ENCODE data around the gene UBA52. TPM values are rescaled to one million over a fixed set of nuclear protein-coding genes. Genes with fewer than 3 reads are reported as not detected.

Gene UBA52
- total and polyA plus RNA-seq, 2 experiments from 2014 or later, result 627 to 1,301 TPM

DNA sequence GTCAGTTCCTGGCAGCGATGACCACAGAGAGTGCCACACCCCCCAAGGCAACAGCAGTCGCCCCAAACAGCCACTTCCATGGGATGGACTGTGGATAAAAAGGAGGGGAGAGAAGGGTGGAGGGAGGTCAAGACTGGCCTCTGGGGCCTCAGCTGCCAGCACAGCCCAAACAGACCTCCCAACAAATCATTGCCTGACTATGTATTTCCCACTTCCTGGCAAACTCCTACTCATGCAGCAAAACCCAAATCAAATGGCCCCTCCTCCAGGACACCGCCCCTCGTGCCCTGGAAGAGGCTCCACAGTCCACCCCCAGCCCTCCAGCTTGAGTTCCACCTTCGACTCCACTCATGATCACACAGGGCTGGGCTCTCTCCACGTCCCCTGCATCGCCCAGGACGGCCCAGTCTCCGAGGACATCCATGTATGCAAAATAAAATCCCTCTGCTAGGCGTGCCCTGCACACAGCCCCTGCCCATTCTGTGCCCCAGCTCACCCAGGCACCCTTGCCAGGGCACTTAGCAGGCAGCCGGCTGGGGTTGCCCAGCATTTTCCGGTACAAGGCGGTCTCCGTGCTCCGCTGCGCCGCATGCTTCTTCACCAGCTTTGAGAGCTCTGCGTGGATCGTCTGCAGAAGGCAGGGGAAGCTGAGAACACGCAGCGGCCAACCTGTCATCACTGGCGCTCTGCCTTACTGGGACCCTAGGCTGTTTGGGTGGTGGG is 39.3 kb upstream of the UBA52 start:
- Mint-ChIP-seq H3K4me1 (no peaks in the 10 kb centered on the region), H3K27ac (no peak overlapping the region), H3K27me3 (ENCODE audit: insufficient read depth, low read depth, poor library complexity) (peaks cover 2% of the 10 kb centered on the region), H3K9me3 (no peaks in the 10 kb centered on the region), H3K36me3 (ENCODE audit: low read depth) (peaks cover 43% of the 10 kb centered on the region), H3K4me3 (no peak overlapping the region)
- Histone ChIP-seq H3K4me3 (no peak overlapping the region), H3K27me3 (ENCODE audit: insufficient read depth) (no peaks in the 10 kb centered on the region), H3K4me2 (no peak overlapping the region), H3K36me3 (ENCODE audit: insufficient read depth) (peaks cover 3% of the 10 kb centered on the region; the same call in 1 of the 2 replicates), H4K20me1 (replicated peaks; ENCODE audit: insufficient read depth) (no peaks in the 10 kb centered on the region; the same call in 1 of the 2 replicates), H3K79me2 (replicated peaks; ENCODE audit: insufficient read depth) (no peaks in the 10 kb centered on the region), H3K9me2 (ENCODE audit: insufficient read depth) (no peaks in the 10 kb centered on the region), H3K27ac (ENCODE audit: low read depth) (no peak overlapping the region), H3K4me1 (ENCODE audit: insufficient read depth) (no peaks in the 10 kb centered on the region), H2AFZ (no peak overlapping the region), H3F3A (replicated peaks; ENCODE audit: low read depth) (0 out of 2 replicates have a peak, but pooled peaks cover 5% of the 10 kb centered on the region)
- TF ChIP-seq POLR2AphosphoS5 (IDR thresholded peaks at IDR 0.05; ENCODE audit: low read depth) (no peak), ZNF331 (CRISPR knock-in tag; IDR thresholded peaks at IDR 0.05; ENCODE audit: low read depth) (no peak)
- ATAC-seq, result no peak
- no peak for DNase-seq (ENCODE audit: low spot score)

DNA sequence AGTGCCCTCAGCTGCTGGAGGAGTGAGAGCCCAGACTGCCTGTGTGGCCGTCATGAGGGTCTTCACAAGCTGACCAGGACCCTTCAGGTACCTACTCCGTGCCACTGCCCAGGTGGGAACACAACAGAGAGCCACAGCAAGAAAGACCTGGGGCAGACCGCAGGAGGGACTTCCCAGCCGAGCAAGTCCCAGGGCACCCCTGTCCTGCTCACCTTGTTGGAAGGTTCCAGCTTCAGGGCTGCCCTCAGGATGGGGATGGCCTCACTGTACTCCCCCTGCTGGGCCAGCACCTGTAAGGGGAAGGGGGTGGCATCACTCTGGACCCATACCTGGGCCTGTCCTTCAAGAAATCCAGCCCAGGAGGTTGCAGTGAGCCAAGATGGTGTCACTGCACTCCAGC is 38.6 kb upstream of the UBA52 start:
- Histone ChIP-seq H3K4me1 (ENCODE audit: insufficient read depth) (no peaks in the 10 kb centered on the region), H2AFZ (no peak overlapping the region), H4K20me1 (replicated peaks; ENCODE audit: insufficient read depth) (no peaks in the 10 kb centered on the region; the same call in 1 of the 2 replicates), H3K4me2 (no peak overlapping the region), H3K27ac (ENCODE audit: low read depth) (no peak overlapping the region), H3K79me2 (replicated peaks; ENCODE audit: insufficient read depth) (no peaks in the 10 kb centered on the region), H3K4me3 (no peak overlapping the region), H3F3A (replicated peaks; ENCODE audit: low read depth) (0 out of 2 replicates have a peak, but pooled peaks cover 5% of the 10 kb centered on the region), H3K27me3 (ENCODE audit: insufficient read depth) (no peaks in the 10 kb centered on the region), H3K9me2 (ENCODE audit: insufficient read depth) (no peaks in the 10 kb centered on the region), H3K36me3 (ENCODE audit: insufficient read depth) (peaks cover 4% of the 10 kb centered on the region; the same call in 1 of the 2 replicates)
- H3K27ac Mint-ChIP-seq, result no peak overlapping the region
- ATAC-seq, result no peak
- DNase-seq (ENCODE audit: low spot score), result no peak
- no peak overlapping the region for H3K4me3 Mint-ChIP-seq
- H3K9me3 Mint-ChIP-seq, result no peaks in the 10 kb centered on the region; the same call in 2 of the 3 replicates
- no peaks in the 10 kb centered on the region for H3K4me1 Mint-ChIP-seq
- peaks cover 2% of the 10 kb centered on the region for H3K27me3 Mint-ChIP-seq (ENCODE audit: insufficient read depth, low read depth, poor library complexity)
- H3K36me3 Mint-ChIP-seq (ENCODE audit: low read depth), result peaks cover 50% of the 10 kb centered on the region
- TF ChIP-seq, protein P1, sequence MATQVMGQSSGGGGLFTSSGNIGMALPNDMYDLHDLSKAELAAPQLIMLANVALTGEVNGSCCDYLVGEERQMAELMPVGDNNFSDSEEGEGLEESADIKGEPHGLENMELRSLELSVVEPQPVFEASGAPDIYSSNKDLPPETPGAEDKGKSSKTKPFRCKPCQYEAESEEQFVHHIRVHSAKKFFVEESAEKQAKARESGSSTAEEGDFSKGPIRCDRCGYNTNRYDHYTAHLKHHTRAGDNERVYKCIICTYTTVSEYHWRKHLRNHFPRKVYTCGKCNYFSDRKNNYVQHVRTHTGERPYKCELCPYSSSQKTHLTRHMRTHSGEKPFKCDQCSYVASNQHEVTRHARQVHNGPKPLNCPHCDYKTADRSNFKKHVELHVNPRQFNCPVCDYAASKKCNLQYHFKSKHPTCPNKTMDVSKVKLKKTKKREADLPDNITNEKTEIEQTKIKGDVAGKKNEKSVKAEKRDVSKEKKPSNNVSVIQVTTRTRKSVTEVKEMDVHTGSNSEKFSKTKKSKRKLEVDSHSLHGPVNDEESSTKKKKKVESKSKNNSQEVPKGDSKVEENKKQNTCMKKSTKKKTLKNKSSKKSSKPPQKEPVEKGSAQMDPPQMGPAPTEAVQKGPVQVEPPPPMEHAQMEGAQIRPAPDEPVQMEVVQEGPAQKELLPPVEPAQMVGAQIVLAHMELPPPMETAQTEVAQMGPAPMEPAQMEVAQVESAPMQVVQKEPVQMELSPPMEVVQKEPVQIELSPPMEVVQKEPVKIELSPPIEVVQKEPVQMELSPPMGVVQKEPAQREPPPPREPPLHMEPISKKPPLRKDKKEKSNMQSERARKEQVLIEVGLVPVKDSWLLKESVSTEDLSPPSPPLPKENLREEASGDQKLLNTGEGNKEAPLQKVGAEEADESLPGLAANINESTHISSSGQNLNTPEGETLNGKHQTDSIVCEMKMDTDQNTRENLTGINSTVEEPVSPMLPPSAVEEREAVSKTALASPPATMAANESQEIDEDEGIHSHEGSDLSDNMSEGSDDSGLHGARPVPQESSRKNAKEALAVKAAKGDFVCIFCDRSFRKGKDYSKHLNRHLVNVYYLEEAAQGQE (IDR thresholded peaks at IDR 0.05; ENCODE audit: unreplicated experiment), result no peak
- no peak for TF ChIP-seq EZH2phosphoT487 (IDR thresholded peaks at IDR 0.05; ENCODE audit: unreplicated experiment)
- TF ChIP-seq CREB1 (CRISPR knock-in tag; IDR thresholded peaks at IDR 0.05; ENCODE audit: low read depth), result no peak
- TF ChIP-seq STAT1 (IDR thresholded peaks at IDR 0.05; ENCODE audit: unreplicated experiment), result no peak
- no peak for TF ChIP-seq EZH2 (IDR thresholded peaks at IDR 0.05; ENCODE audit: low read depth, unreplicated experiment)
- no peak for TF ChIP-seq NANOG (IDR thresholded peaks at IDR 0.05; ENCODE audit: borderline replicate concordance)
- TF ChIP-seq POLR2AphosphoS5 (IDR thresholded peaks at IDR 0.05; ENCODE audit: low read depth), result no peak
- TF ChIP-seq, protein P2, sequence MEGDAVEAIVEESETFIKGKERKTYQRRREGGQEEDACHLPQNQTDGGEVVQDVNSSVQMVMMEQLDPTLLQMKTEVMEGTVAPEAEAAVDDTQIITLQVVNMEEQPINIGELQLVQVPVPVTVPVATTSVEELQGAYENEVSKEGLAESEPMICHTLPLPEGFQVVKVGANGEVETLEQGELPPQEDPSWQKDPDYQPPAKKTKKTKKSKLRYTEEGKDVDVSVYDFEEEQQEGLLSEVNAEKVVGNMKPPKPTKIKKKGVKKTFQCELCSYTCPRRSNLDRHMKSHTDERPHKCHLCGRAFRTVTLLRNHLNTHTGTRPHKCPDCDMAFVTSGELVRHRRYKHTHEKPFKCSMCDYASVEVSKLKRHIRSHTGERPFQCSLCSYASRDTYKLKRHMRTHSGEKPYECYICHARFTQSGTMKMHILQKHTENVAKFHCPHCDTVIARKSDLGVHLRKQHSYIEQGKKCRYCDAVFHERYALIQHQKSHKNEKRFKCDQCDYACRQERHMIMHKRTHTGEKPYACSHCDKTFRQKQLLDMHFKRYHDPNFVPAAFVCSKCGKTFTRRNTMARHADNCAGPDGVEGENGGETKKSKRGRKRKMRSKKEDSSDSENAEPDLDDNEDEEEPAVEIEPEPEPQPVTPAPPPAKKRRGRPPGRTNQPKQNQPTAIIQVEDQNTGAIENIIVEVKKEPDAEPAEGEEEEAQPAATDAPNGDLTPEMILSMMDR (conservative IDR thresholded peaks at IDR 0.05; ENCODE audit: low read depth in 2 of 2), result no peak
